HL-60/S4 treated with phorbol 12-myristate 13-acetate at 8.2 ng/mL for 4 days and 3 days (cell line): ENCODE measurements around the gene UBE2E2.

Source experiments
- in situ Hi-C: fragments of 300-500 bp; cut with MboI; formaldehyde crosslinking; loops from 2 replicates; pipeline ENCODE4 v1.15.0; 2022; ENCODE audit warnings: low sequenced_read_pairs

UBE2E2 gene

DNA sequence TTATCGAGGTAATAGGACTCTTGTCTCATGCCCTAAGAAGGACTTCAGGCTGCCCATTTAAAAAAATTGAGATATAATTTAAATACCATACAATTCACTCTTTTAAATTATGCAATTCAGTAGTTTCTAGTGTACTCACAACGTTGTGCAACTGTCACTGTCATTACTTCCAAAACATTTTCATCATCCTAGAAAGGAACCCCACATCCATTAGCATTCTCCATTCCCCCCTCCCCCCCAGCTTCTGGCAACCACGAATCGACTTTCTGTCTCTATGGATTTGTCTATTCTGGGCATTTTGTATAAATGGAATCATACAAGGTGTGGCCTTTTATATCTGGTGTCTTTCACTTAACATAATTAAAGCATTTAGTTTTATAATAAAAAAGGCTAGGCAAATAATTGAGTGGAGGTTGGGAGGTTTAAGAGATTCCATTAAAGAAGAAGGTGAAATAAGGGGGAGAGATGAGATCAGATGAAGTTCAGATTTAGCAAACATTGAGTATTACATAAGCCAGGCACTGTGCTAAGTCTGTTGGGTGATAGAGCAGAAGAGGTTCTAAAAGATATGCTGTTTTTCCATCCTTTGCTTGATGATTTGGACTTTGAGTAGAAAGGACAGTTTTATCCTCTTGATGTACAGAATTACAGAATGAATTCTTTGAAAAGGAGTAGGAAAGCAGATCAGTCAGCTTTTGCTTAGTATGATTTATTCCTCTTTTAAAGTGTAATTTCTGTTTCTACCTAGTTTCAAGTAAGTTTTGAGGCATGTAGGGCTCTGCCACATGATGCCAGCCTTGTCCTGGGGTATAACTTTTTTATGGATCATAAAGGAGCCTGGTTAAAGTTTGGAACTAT, 36.3 kb downstream of the UBE2E2 start:
- in situ Hi-C loops = no loop called here

DNA sequence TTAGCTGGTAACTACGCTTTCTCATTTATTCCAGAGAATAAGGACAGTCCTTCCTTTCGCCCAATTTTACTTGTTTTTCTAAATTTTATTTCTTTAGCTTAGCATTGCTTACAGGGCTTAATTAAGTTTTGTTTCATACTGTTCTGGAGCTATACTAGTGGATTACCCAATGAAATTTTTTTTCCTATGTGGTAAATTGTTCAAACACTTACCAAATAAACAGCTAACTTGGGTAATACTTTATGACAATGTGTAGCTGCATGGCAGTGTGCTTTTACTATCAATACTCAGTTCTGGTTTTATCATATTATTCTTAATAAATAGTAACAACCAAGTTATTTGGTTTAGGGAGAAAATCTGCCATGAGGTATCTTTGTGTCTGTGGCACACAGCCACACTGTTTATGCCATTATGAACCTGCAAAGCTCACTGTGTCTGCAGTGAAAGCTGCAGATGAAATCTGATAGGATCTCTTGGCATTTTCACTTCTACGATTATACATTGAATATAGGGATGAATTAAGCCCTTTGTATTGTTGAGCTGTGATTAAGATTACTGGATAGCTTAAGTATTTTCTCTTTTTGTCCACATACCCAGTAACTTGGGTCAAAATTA, 37.2 kb downstream of the UBE2E2 start:
- in situ Hi-C loops = no loop called here

DNA sequence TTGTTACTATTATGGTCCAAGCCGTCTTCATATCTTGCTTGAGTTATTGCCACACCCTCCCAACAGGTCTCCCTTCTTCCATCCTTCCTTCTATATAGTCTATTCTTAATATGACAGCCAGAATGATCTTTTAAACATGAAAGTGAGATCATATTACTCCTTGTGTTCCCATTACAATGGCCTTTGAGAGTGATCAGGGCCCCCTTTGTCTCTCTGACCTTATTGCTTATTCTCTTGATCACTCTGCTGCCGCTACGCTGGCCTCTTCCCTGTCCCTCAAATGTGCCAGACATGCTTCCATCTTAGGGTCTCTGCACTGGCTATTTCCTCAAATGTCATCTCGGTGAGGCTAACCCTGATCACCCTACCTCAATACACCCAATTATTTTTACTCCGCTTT, 38.1 kb downstream of the UBE2E2 start:
- in situ Hi-C loops = no loop called here

- in situ Hi-C loops = no loop called here
Measured at GRCh38 chr3:23242106-23242505, 39.0 kb downstream of the UBE2E2 start.

GRCh38 chr3:23244324-23245041, 41.4 kb downstream of the UBE2E2 start:
- in situ Hi-C loops = no loop called here

- in situ Hi-C loops = no loop called here
Measured at GRCh38 chr3:23246651-23247050, 43.5 kb downstream of the UBE2E2 start.

DNA sequence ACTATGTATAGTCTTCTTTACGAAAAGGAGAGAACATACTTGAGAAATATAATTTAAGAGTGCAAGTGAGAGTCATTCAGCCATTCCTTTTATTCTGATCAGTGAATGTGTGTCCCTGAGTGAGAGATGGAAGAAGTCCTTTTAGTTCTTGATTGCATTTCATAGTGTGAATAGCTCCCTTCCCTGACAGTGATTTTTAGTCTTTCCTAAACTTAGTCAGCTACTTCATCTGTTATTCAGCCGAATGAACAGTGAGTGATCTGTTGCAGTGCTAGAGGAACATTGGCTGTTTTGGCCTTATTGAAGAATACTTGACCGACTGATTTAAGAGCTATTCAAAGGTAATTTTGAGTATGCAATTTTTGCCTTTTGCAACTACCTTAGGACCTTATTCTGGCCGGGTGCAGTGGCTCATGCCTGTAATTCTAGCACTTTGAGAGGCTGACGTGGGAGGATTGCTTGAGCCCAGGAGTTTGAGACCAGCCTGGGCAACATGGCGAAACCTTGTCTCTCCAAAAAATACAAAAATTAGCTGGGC, 45.5 kb downstream of the UBE2E2 start:
- in situ Hi-C loops = no loop called here

DNA sequence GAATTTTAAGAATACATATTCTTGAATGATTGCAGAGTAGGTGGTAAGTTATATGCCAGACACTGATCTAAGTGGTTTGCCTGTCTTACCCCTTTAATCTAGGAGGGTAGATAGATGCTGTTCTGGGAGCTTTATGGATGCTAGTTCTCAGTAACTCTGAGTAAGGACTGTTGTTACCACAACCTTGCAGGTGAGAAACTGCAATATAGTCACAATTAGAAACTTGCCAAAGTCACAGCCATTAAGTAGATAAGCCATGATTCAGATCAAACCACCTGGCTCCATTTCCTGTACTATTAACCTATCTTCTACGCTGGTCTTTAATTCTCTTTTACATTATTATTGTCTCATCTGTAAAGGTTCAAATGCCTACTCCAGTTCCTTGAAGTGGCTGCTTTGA, 46.8 kb downstream of the UBE2E2 start:
- in situ Hi-C loops = no loop called here

- in situ Hi-C loops = no loop called here
Measured at GRCh38 chr3:23252122-23252521, 49.0 kb downstream of the UBE2E2 start.

- in situ Hi-C loops = no loop called here
Measured at GRCh38 chr3:23253214-23253613, 50.1 kb downstream of the UBE2E2 start.

DNA sequence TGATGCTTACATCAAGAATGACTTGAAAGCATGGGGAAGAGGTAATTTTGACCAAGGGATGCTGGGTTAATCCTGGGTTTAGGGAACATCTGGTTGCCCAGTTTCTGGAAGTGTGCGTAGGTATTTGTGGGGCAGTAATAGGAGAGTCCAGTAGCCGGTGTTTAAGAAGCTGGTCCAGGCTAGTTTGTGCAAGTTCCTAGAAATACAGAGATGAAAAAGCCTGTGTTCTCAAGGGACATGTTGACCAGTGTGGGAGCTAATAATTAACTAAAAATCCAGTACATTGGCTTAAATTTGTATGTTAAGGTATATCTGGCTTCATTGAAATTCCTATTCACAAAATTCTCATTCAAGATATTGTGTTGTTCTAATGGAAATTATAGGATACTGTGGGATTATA, 51.2 kb downstream of the UBE2E2 start:
- in situ Hi-C loops = no loop called here

DNA sequence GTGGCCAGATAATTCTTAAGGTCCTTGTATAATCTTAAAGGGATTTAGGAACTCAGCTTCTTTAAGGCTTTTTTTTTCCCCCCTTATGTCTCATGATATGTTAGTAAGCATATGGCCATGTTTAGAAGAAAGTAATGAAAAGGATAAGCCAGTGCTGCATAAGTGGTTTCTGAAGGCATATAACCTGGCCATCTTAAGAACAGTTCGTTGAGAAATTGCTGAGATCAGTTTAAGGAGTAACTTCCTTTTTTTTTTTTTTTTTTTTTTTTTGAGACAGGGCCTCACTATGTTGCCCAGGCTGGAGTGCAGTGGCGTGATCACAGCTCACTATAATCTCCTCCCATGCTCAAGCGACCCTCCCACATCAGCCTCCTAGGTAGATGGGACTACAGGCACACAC, 51.7 kb downstream of the UBE2E2 start:
- in situ Hi-C loops = no loop called here

GRCh38 chr3:23256741-23257435, 53.8 kb downstream of the UBE2E2 start:
- in situ Hi-C loops = no loop called here

- in situ Hi-C loops = no loop called here
Measured at GRCh38 chr3:23258110-23258509, 55.0 kb downstream of the UBE2E2 start.

DNA sequence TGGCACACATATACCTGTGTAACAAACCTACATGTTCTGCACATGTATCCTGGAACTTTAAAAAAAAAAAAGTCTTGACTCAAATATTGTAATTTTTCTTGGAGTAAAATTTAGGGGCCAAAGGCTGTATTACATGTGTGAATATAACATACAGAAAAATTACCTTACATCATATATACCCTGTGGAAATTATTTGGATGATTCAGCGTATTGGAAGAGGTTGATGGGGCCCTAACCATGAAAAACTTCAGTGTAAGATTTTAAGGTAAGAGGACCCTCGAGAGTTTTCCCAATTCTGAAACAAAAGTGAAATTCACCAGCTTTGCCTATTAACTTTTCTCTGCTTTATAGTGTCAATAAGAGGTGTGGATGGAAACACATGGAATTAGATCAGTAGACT, 56.4 kb downstream of the UBE2E2 start:
- in situ Hi-C loops = no loop called here

GRCh38 chr3:23262766-23263165, 59.6 kb downstream of the UBE2E2 start:
- in situ Hi-C loops = no loop called here

DNA sequence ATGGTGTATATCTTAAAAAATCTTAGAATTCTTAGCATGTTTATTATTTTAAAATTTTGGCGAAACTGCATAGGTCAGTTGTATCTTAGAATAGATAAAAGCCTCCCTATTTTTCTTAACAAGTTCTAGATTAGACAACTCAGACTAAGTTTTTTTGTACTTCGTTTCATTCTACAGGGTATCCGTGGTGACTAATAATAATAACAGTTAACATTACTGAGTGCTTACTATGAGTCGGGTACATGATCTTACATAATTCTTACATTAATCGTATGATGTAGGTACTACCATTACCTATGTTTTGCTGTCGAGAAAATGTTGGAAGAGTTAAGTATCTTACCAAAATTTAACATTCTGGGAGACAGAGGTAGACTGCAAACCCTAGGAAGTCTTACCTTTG, 60.7 kb downstream of the UBE2E2 start:
- in situ Hi-C loops = no loop called here

- in situ Hi-C loops = no loop called here
Measured at GRCh38 chr3:23264413-23264812, 61.3 kb downstream of the UBE2E2 start.

- in situ Hi-C loops = no loop called here
Measured at GRCh38 chr3:23270423-23270822, 67.3 kb downstream of the UBE2E2 start.

DNA sequence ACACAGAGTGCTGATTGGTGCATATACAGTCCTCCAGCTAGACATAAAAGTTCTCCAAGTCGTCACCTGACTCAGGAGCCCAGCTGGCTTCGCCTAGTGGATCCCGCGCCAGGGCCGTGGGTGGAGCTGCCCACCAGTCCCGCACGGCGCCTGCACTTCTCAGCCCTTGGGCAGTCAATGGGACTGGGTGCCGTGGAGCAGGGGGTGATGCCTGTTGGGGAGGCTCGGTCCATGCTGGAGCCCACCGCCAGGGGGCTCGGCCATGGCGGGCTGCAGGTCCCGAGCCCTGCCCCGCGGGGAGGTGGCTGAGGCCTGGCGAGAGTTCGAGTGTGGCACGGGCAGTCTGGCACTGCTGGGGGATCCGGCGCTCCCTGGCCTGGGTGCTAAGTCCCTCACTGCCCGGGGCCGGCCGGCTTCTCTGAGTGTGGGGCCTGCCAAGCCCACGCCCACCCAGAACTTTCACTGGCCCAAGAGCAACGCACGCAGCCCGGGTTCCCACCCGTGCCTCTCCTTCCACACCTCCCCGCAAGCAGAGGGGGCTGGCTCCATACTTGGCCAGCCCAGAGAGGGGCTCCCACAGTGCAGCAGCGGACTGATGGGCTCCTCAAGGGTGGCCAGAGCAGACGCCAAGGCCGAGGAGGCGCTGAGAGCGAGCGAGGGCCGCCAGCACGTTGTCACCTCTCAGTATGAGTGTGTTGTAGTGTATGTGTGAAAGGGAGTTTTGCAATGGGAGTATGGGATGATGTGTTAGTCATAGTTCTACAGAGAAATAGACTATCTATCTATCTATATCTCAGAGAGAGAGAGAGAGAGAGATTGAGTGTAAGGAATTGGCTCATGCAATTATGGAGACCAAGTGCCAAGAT, 69.0 kb downstream of the UBE2E2 start:
- in situ Hi-C loops = no loop called here
